ENCODE data around the gene TRUB1.

DNA sequence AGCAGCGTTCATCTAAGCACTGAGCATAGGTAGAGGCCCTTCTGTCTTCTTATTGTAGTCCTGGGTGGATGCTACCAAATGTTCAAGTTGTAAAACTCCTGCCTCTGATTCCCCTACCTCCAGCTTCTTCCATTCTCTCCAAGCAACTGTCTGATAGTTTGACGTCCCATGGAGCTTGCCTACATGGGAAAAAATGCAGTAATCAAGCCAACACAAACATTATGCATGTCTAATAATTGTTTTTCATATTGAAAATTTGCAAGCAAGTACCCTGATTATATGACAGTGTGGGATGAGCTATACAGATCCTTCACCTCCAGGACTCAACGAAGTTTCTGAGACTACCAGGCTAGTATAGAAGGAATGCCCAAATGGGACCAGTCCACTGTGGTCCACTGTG is 31.0 kb upstream of the TRUB1 start:
- TF ChIP-seq, protein P1, sequence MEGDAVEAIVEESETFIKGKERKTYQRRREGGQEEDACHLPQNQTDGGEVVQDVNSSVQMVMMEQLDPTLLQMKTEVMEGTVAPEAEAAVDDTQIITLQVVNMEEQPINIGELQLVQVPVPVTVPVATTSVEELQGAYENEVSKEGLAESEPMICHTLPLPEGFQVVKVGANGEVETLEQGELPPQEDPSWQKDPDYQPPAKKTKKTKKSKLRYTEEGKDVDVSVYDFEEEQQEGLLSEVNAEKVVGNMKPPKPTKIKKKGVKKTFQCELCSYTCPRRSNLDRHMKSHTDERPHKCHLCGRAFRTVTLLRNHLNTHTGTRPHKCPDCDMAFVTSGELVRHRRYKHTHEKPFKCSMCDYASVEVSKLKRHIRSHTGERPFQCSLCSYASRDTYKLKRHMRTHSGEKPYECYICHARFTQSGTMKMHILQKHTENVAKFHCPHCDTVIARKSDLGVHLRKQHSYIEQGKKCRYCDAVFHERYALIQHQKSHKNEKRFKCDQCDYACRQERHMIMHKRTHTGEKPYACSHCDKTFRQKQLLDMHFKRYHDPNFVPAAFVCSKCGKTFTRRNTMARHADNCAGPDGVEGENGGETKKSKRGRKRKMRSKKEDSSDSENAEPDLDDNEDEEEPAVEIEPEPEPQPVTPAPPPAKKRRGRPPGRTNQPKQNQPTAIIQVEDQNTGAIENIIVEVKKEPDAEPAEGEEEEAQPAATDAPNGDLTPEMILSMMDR (conservative IDR thresholded peaks at IDR 0.05 in 1 of 2, IDR thresholded peaks at IDR 0.05 in 1 of 2; ENCODE audit: extremely low read depth in 1 of 2, insufficient read depth in 1 of 2, low read depth in 1 of 2, low read length in 2 of 2), result no peak
- TF ChIP-seq EZH2 (IDR thresholded peaks at IDR 0.05; ENCODE audit: borderline replicate concordance, low read length), result no peak
